A673 (cell line): ENCODE data around the gene RHOBTB1. TPM values are rescaled to one million over a fixed set of nuclear protein-coding genes. Genes with fewer than 3 reads are reported as not detected.

Experiments used
- BruUV-seq: library from RNA; stranded (reverse); fragments of 400-500 nt; replicated peaks from 2 replicates; lab custom pipeline; 2021; lab: Mats Ljungman, UMichigan
- CTCF ChIA-PET: fragments of 300-600 bp; sonication (Branson Sonifier 250); formaldehyde crosslinking; loops from one replicate; lab custom pipeline; 2022; ENCODE audit warnings: antibody characterized with exemption; lab: Charles Lee
- POLR2A ChIA-PET: fragments of 300-600 bp; sonication (Branson Sonifier 250); formaldehyde crosslinking; loops from one replicate; lab custom pipeline; 2022; ENCODE audit warnings: antibody characterized with exemption; ENCODE audit not compliant: low non-redundant PET; lab: Charles Lee
- DNase-seq: peaks from one replicate; pipeline ENCODE4 v3.0.0-alpha.2; 2015; ENCODE audit warnings: low spot score
- H3K27ac ChIP-seq: fragments of 200-600 bp; sonication (generic); 2 replicates; pipeline ENCODE4 v1.5.1; 2016; ENCODE audit warnings: mixed run types, low read depth, mild to moderate bottlenecking, mixed read lengths, antibody characterized with exemption, low read length; ENCODE audit not compliant: poor library complexity, severe bottlenecking
- H3K27me3 ChIP-seq: fragments of 200-600 bp; sonication (generic); replicated peaks from 2 replicates; pipeline ENCODE4 v1.6.1; 2017; ENCODE audit warnings: mixed run types, low read depth, mild to moderate bottlenecking, mixed read lengths, antibody characterized with exemption, low read length; ENCODE audit not compliant: insufficient read depth, poor library complexity
- H3K36me3 ChIP-seq: fragments of 200-600 bp; sonication (generic); 2 replicates; pipeline ENCODE4 v1.6.1; 2016; ENCODE audit warnings: mixed run types, mild to moderate bottlenecking, mixed read lengths, antibody characterized with exemption, low read length; ENCODE audit not compliant: insufficient read depth, poor library complexity, severe bottlenecking
- H3K4me1 ChIP-seq: fragments of 200-600 bp; sonication (generic); 2 replicates; pipeline ENCODE4 v1.6.1; 2017; ENCODE audit warnings: mixed run types, mild to moderate bottlenecking, mixed read lengths, antibody characterized with exemption, low read length; ENCODE audit not compliant: insufficient read depth, poor library complexity, severe bottlenecking
- H3K4me3 ChIP-seq: fragments of 200-600 bp; sonication (generic); 2 replicates; pipeline ENCODE4 v1.5.1; 2016; ENCODE audit warnings: low read depth, mixed run types, mild to moderate bottlenecking, mixed read lengths, low read length; ENCODE audit not compliant: poor library complexity, severe bottlenecking
- H3K9me3 ChIP-seq: fragments of 200-600 bp; sonication (generic); 2 replicates; pipeline ENCODE4 v1.6.1; 2016; ENCODE audit warnings: mixed run types, low read depth, mild to moderate bottlenecking, mixed read lengths, antibody characterized with exemption, low read length; ENCODE audit not compliant: poor library complexity, severe bottlenecking
- EZH2 ChIP-seq: fragments of 200-600 bp; sonication (generic); IDR thresholded peaks from 2 replicates; pipeline ENCODE4 v1.6.1; 2017; ENCODE audit warnings: borderline replicate concordance, low read depth, mild to moderate bottlenecking, mixed read lengths, antibody characterized with exemption, low read length; ENCODE audit not compliant: poor library complexity, severe bottlenecking
- intact Hi-C: fragments of 100-400 bp; cut with micrococcal nuclease; formaldehyde crosslinking; loops from one replicate; pipeline ENCODE4 v1.10.0; 2022; ENCODE audit not compliant: unreplicated experiment
- total RNA-seq: library from RNA; stranded (reverse); gene quantifications from 2 replicates; pipeline ENCODE4 v1.2.3, GENCODE V29; 2021
- TF ChIP-seq, protein P1 (sequence below): fragments of 300-800, 200-600 bp; sonication (generic); conservative IDR thresholded peaks from 2 replicates; pipeline ENCODE4 v1.5.1; 2017; ENCODE audit warnings: low read depth, mild to moderate bottlenecking, antibody characterized with exemption, low read length, moderate library complexity, mixed read lengths

RHOBTB1 gene
- total RNA-seq, 1 experiment from 2014 or later, result 5.2 TPM

DNA sequence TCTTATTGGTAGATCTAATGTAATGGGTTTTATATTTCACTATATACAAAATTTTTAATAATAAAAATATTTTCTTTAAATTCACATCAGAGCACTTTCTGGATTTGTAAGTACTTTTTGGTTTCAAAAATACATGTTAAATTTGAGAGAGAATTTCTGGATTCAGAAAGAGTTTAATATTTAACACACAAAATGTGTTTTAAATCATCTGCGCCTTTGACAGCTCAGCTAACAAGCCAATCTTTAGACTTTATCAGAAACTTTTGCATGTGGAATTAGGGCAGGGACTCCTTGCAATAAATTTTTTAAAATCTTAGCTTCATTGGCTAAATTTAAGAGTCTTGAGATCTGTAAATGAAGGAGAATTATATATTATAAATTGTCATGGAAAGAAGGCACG is 32.7 kb upstream of the RHOBTB1 start:
- TF ChIP-seq EZH2, result no peak
- TF ChIP-seq, protein P1, sequence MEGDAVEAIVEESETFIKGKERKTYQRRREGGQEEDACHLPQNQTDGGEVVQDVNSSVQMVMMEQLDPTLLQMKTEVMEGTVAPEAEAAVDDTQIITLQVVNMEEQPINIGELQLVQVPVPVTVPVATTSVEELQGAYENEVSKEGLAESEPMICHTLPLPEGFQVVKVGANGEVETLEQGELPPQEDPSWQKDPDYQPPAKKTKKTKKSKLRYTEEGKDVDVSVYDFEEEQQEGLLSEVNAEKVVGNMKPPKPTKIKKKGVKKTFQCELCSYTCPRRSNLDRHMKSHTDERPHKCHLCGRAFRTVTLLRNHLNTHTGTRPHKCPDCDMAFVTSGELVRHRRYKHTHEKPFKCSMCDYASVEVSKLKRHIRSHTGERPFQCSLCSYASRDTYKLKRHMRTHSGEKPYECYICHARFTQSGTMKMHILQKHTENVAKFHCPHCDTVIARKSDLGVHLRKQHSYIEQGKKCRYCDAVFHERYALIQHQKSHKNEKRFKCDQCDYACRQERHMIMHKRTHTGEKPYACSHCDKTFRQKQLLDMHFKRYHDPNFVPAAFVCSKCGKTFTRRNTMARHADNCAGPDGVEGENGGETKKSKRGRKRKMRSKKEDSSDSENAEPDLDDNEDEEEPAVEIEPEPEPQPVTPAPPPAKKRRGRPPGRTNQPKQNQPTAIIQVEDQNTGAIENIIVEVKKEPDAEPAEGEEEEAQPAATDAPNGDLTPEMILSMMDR, result no peak
- BruUV-seq, result no TSS peak
- POLR2A ChIA-PET, result no interaction called here

GRCh38 chr10:60975716-60976115 is 31.7 kb upstream of the RHOBTB1 start:
- Histone ChIP-seq H3K27me3 (no peaks in the 10 kb centered on the region), H3K9me3 (no peaks in the 10 kb centered on the region), H3K27ac (no peak overlapping the region), H3K4me3 (no peak overlapping the region), H3K36me3 (no peaks in the 10 kb centered on the region), H3K4me1 (peaks cover 20% of the 10 kb centered on the region)
- ChIA-PET CTCF (no interaction called here), POLR2A (no interaction called here)
- no peak for DNase-seq
- intact Hi-C loops, result no loop called here
- TF ChIP-seq, protein P1, result no peak
- no peak for TF ChIP-seq EZH2
- no TSS peak for BruUV-seq

More for the DNA sequence above, 32.7 kb upstream of the RHOBTB1 start:
- no peak for DNase-seq
- Histone ChIP-seq H3K4me1 (peaks cover 20% of the 10 kb centered on the region), H3K27ac (no peak overlapping the region), H3K27me3 (no peaks in the 10 kb centered on the region), H3K4me3 (no peak overlapping the region), H3K9me3 (no peaks in the 10 kb centered on the region), H3K36me3 (no peaks in the 10 kb centered on the region)
- CTCF ChIA-PET, result no interaction called here
- intact Hi-C loops, result no loop called here

- no peak for DNase-seq
- Histone ChIP-seq H3K4me1 (peaks cover 20% of the 10 kb centered on the region), H3K27me3 (no peaks in the 10 kb centered on the region), H3K36me3 (no peaks in the 10 kb centered on the region), H3K27ac (no peak overlapping the region), H3K4me3 (no peak overlapping the region), H3K9me3 (no peaks in the 10 kb centered on the region)
- TF ChIP-seq, protein P1, result no peak
- TF ChIP-seq EZH2, result no peak
- no TSS peak for BruUV-seq
- POLR2A ChIA-PET, result no interaction called here
- CTCF ChIA-PET, result no interaction called here
- intact Hi-C loops, result no loop called here
Observed at GRCh38 chr10:60974463-60975149, 30.6 kb upstream of the RHOBTB1 start.
